Tibial nerve (tissue), 4 donors: ENCODE measurements around the gene OR51B2. TPM values are rescaled to one million over a fixed set of nuclear protein-coding genes. Genes with fewer than 3 reads are reported as not detected.

ENCODE experiments used
- DNase-seq, 2 donors: peaks; one replicate each; pipeline ENCODE4 v3.0.0-alpha.2; 2019; ENCODE audit warnings: low spot score in 2 of 2
- H3K27ac ChIP-seq, 4 donors: fragments of 200-600 bp; sonication (generic) in 3 of 4; one replicate each; pipeline ENCODE4 v1.5.1; 2017 to 2019; ENCODE audit warnings: mild to moderate bottlenecking in 1 of 4
- H3K27me3 ChIP-seq, 2 donors: fragments of 200-600 bp; sonication (generic) in 1 of 2; one replicate each; pipeline versions ENCODE4 v1.5.1 to v1.6.0; 2017 to 2019
- H3K36me3 ChIP-seq, 3 donors: fragments of 200-600 bp; sonication (generic); one replicate each; pipeline ENCODE4 v1.5.1; 2018 to 2019
- H3K4me1 ChIP-seq, 4 donors: fragments of 200-600 bp; sonication (generic) in 3 of 4; one replicate each; pipeline ENCODE4 v1.5.1; 2017 to 2019
- H3K4me3 ChIP-seq, 4 donors: fragments of 200-600 bp; sonication (generic) in 3 of 4; one replicate each; pipeline ENCODE4 v1.5.1; 2017 to 2019; ENCODE audit warnings: mild to moderate bottlenecking in 1 of 4, moderate library complexity in 1 of 4
- H3K9me3 ChIP-seq, 4 donors: fragments of 200-600 bp; sonication (generic) in 3 of 4; one replicate each; pipeline ENCODE4 v1.5.1; 2017 to 2019
- CTCF ChIP-seq, 5 experiments: fragments of 200-600 bp in 3 of 5; fragments of 450-650 bp in 2 of 5; sonication (generic) in 3 of 5; IDR thresholded peaks; one replicate each; pipeline ENCODE4 v1.5.1; 2016 to 2019; ENCODE audit warnings: antibody characterized with exemption in 5 of 5, mild to moderate bottlenecking in 3 of 5, moderate library complexity in 2 of 5
- EP300 ChIP-seq, 2 donors: sonication (generic); formaldehyde crosslinking; IDR thresholded peaks; one replicate each; pipeline ENCODE4 v1.6.1; 2017; ENCODE audit warnings: antibody characterized with exemption in 2 of 2, mild to moderate bottlenecking in 1 of 2
- POLR2A ChIP-seq, 2 donors: fragments of 450-650 bp; IDR thresholded peaks; one replicate each; pipeline ENCODE4 v1.6.1; 2017; ENCODE audit warnings: antibody characterized with exemption in 2 of 2, mild to moderate bottlenecking in 2 of 2, moderate library complexity in 2 of 2
- WGBS, 2 donors: methylation state at CpG; one replicate each; pipeline ENCODE4 v1.1.5; 2018; 5-methylcytosine and 5-hydroxymethylcytosine counted together
- total RNA-seq, 4 donors: library from RNA; depleted of rRNA; stranded (reverse); fragments of >200 nt; gene quantifications; one replicate each; pipeline ENCODE4 v1.1.0, GENCODE V29; 2016

The OR51B2 gene
- total RNA-seq, 4 donors from 2014 or later = 0.63 TPM; not detected in 3

- H3K27ac ChIP-seq = no peak overlapping the region
- DNase-seq = no peak
Observed at GRCh38 chr11:5290106-5290505, 34.0 kb downstream of the OR51B2 start.

DNA sequence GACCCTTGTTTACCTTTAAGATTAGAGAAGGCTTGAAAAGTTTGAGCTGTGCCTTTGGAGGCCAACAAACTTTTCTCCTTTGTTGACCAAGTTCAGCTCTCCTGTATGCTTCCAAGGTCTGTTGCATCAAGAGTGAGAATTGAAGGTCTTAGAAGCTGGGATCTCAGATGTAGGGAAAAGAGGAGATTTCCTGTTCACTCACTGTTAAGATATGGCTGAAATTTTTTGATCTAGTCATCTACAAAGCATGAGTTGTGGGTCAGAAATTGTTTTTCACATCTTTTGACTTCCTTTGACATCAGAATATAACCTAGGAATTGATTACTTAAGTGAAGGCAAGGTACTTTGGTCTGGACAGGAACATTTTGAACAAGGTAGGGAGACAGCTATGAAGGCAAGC is 34.4 kb downstream of the OR51B2 start:
- Histone ChIP-seq H3K27ac (no peak overlapping the region), H3K4me3 (no peak overlapping the region), H3K9me3 (no peaks in the 10 kb centered on the region), H3K27me3 (no peaks in the 10 kb centered on the region), H3K36me3 (no peaks in the 10 kb centered on the region), H3K4me1 (no peaks in the 10 kb centered on the region)
- TF ChIP-seq POLR2A (IDR thresholded peaks at IDR 0.05) (no peak), EP300 (IDR thresholded peaks at IDR 0.05) (no peak), CTCF (IDR thresholded peaks at IDR 0.05) (no peak)
- no peak for DNase-seq

More at GRCh38 chr11:5290106-5290505, 34.0 kb downstream of the OR51B2 start:
- H3K4me1 ChIP-seq = no peaks in the 10 kb centered on the region
- H3K36me3 ChIP-seq = no peaks in the 10 kb centered on the region
- no peaks in the 10 kb centered on the region for H3K27me3 ChIP-seq
- H3K9me3 ChIP-seq = no peaks in the 10 kb centered on the region
- TF ChIP-seq EP300 (IDR thresholded peaks at IDR 0.05) (no peak), CTCF (IDR thresholded peaks at IDR 0.05) (no peak), POLR2A (IDR thresholded peaks at IDR 0.05) (no peak)
- no peak overlapping the region for H3K4me3 ChIP-seq
- WGBS, 2 donors = 87 to 88% methylated on average over 1 of the region's 1 CpG

DNA sequence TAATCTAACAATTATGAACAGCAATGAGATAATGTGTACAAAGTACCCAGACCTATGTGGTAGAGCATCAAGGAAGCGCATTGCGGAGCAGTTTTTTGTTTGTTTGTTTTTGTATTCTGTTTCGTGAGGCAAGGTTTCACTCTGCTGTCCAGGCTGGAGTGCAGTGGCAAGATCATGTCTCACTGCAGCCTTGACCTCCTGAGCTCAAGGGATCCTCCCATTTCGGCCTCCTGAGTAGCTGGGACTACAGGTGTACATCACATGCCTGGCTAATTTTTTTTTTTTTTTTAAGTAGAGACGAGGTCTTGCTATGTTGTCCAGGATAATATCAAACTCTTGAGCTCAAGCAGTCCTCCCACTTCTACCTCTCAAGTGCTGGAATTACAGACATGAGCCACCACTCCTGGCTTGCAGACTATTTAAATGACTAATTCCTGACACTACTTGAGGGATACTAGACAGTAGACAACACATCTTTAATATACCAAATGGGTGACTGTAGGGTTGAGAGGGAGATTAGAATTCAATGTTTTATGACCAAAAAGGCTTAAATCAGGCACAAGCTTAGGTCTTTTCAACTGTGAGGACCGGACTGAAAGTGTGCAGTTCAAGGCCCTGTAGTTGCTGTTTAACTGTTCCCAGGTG is 35.1 kb downstream of the OR51B2 start:
- H3K36me3 ChIP-seq = no peaks in the 10 kb centered on the region
- no peaks in the 10 kb centered on the region for H3K9me3 ChIP-seq
- H3K4me3 ChIP-seq = no peak overlapping the region
- 83 to 88% methylated on average over 6 of the region's 6 CpGs for WGBS, 2 donors
- H3K4me1 ChIP-seq = no peaks in the 10 kb centered on the region
- no peak for DNase-seq
- H3K27ac ChIP-seq = no peak overlapping the region
- no peaks in the 10 kb centered on the region for H3K27me3 ChIP-seq
- no peak for TF ChIP-seq CTCF (IDR thresholded peaks at IDR 0.05)
- TF ChIP-seq EP300 (IDR thresholded peaks at IDR 0.05) = no peak
- no peak for TF ChIP-seq POLR2A (IDR thresholded peaks at IDR 0.05)

- no peaks in the 10 kb centered on the region for H3K36me3 ChIP-seq
- 54 to 67% methylated on average over 7 of the region's 7 CpGs for WGBS, 2 donors
- H3K4me1 ChIP-seq = no peaks in the 10 kb centered on the region
- H3K4me3 ChIP-seq = no peak overlapping the region
- H3K9me3 ChIP-seq = no peaks in the 10 kb centered on the region
- TF ChIP-seq CTCF (IDR thresholded peaks at IDR 0.05) (no peak), EP300 (IDR thresholded peaks at IDR 0.05) (no peak), POLR2A (IDR thresholded peaks at IDR 0.05) (no peak)
- H3K27ac ChIP-seq = no peak overlapping the region
- H3K27me3 ChIP-seq = no peaks in the 10 kb centered on the region
- no peak for DNase-seq
Observed at GRCh38 chr11:5288108-5288905, 35.8 kb downstream of the OR51B2 start.

GRCh38 chr11:5286901-5287300 is 37.2 kb downstream of the OR51B2 start:
- DNase-seq = no peak
- H3K27me3 ChIP-seq = no peaks in the 10 kb centered on the region
- no peaks in the 10 kb centered on the region for H3K9me3 ChIP-seq
- H3K27ac ChIP-seq = no peak overlapping the region
- H3K4me1 ChIP-seq = no peaks in the 10 kb centered on the region
- H3K36me3 ChIP-seq = no peaks in the 10 kb centered on the region
- H3K4me3 ChIP-seq = no peak overlapping the region
- TF ChIP-seq CTCF (IDR thresholded peaks at IDR 0.05) (no peak), POLR2A (IDR thresholded peaks at IDR 0.05) (no peak), EP300 (IDR thresholded peaks at IDR 0.05) (no peak)
- WGBS, 2 donors = 77 to 80% methylated on average over 3 of the region's 3 CpGs
